HG02938 (cell line): Measurements from ENCODE around the gene RAP1GAP2.

ENCODE experiments used
- ATAC-seq: cut with Tn5 transposase; IDR thresholded peaks from one replicate; pipeline ENCODE4 v1.9.1; 2021; ENCODE audit warnings: mild to moderate bottlenecking, moderate library complexity; ENCODE audit not compliant: unreplicated experiment

The RAP1GAP2 gene

DNA sequence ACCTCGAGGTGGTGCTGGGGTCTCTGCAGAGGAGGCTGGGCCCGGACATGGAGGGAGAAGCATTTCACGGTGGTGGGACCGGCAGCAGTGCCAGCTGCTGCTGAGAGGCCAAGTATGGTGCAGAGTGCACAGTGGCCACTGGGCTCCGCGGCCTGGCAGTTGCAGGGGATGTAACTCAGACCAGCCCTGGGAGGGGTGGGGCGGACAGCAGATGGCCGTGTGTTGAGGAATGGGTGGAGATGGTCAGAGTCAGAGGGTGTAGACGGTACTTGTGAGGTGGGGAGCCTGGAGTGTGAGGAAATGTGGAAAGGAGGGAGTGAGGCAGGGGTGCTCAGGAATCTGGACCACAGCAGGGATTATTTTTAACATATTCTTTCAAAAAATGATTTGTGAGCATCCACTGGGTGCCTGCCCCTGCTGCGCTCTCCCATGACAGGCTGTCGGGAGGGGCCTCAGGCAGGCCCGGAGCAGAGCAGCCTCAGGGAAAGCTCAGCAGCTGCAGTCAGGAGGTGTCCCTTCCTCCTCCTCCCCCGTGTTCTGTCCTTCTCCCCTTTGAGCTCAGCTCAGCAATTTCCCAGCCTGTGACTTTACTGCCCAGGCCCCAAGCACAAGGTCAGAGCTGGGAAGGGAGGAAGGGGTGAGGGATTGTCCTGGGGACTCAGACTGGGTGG, 113.1 kb downstream of the RAP1GAP2 start:
- no peak for ATAC-seq

DNA sequence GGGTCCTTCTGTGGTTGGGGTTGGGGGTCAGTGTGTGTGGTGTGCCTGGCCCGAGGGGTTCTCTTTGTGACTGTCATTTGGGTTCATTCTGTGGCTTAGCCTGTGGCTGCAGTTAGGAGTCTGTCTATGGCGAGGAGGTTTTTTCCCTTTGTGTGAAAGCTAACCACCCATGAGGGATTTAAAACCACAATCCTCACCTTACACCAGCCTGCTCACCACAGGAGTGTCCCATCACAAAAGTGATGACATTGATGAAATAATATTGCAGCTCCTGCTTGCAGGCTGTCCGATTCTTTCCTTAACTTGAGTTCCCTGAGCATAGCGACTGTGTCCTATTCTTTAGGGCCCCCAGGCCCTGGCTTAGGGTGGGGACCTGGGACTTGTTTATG, 113.6 kb downstream of the RAP1GAP2 start:
- ATAC-seq: no peak

GRCh38 chr17:2911035-2911754, 115.0 kb downstream of the RAP1GAP2 start:
- no peak for ATAC-seq

DNA sequence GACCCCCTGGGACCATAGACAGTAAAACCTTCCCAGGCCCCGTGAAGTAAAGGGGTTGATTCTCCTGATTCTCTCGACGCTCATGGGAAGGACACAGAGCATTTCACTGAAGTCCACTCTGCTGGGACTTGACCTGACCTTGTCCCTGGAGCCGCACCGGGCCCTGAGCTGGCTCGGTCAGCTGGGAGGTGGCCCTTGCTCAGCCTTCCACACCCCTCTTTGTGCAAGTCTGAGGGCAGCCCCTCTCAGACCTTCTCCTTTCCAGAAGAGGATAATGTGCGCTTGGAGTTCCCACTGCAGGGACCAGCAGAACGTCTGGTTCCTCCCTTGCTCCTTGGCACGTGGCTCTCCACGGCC, 115.5 kb downstream of the RAP1GAP2 start:
- ATAC-seq: no peak

DNA sequence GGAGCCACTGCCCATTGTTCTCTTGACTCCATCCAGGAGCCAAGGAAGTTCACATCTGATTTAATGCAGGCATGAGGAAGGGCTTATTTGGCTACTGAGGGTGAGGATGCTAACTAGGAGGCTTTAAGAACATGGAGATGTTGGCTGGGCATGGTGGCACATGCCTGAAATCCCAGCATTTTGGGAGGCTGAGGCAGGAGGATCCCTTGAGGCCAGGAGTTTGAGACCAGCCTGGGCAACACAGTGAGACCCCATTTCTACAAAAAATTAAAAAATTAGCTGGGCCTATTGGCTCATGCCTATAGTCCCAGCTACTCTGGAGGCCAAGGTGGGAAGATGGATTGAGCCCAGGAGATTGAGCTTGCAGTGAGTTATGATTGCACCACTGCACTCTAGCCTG, 116.5 kb downstream of the RAP1GAP2 start:
- no peak for ATAC-seq

- ATAC-seq: no peak
Measured at GRCh38 chr17:2916461-2916860, 120.2 kb downstream of the RAP1GAP2 start.

- ATAC-seq: no peak
Measured at GRCh38 chr17:2921443-2921842, 125.2 kb downstream of the RAP1GAP2 start.

DNA sequence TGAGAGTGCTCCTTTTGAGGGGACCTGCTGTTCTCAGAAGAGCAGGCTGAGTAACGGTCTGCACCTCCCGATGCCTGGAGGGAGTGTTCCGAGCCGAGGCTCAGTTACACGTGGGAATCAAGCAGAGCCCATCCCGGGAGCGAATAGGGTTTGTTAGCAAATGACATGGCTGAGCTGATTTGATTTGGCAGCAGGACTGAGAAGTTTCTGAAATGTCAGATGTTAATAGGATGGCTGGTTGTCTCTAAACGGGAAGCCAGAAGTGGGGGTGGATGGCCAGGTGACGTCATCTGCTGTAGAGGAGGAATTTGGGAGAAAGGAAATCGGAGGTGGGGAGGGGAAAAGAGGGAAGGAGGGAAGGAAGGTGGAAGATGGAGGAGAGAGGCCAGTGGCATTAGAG, 128.0 kb downstream of the RAP1GAP2 start:
- no peak for ATAC-seq

DNA sequence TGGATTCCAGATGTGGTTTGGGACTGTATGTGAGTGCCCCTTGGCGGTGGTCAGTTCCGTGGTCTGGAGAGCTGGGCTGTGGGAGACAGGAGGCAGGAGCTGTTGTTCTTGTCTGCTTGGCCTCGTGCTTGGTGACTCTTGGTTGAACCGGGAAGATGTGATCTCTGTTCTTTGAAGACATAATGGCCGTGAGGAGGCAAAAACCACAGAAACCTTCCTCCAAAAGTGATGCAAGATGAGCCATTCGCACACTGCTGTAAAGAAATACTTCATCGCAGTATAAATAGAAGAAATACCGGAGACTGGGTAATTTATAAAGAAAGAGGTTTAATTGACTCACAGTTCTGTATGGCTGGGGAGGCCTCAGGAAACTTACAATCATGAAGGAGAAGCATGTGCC, 128.8 kb downstream of the RAP1GAP2 start:
- ATAC-seq: no peak

DNA sequence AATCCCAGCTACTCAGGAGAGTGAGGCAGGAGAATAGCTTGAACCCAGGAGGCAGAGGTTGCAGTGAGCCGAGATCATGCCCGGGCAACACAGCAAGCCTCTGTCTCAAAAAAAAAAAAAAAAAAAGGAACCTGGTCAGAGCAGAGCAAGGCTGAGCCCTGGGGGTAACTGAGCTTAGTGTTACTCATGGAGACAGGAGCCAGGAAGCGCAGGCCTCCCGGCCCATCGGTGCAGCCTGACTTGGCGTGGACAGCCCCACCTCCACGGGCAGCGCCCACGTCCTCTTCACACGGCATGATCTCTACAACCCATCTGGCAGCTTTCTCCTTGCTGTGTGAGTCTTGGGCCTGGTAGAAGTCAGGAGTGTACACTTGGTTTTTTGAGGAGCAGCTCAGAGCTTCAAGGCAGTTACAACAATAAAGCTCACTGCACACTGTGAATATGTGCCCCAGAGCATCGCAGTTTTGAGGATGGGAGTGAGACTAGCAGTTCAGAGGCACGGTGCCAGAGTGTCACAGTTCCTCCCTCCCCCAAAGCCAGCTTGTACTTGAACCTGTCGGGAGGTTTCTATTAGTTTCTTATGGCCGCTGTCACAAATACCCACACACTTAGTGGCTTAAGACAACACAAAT, 129.9 kb downstream of the RAP1GAP2 start:
- ATAC-seq: no peak

DNA sequence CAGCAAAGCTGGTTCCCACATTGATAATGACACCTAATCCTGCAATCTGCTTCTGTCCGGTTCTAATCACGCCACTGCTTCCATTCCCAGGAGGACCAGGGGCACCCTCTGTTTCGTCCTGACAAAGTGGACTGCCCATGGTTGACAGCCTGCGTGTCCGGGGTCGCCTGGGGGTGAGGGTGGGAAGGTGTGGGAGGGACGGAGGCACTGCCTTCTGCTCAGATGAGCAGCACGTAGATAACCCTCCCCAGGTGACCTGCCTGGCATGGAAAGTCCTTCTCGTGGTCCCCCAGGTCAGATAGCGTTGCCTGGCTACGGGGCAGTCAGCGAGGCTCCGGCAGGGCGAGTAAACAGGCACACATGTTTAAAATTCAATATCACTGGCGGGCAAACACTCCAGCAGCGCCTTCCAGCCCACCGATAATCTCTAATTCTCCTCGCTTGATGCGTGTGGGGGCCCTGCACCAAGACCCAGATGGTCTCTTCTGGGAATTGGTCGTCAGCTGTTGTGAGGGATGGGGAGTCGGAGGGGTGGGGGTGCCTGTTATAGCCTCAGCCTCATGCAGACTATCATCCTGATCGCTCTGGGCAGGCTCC, 132.2 kb downstream of the RAP1GAP2 start:
- no peak for ATAC-seq

- no peak for ATAC-seq
Measured at GRCh38 chr17:2929881-2930533, 133.8 kb downstream of the RAP1GAP2 start.

- no peak for ATAC-seq
Measured at GRCh38 chr17:2931876-2932275, 135.6 kb downstream of the RAP1GAP2 start.

GRCh38 chr17:2932946-2933345, 136.7 kb downstream of the RAP1GAP2 start:
- ATAC-seq: no peak

DNA sequence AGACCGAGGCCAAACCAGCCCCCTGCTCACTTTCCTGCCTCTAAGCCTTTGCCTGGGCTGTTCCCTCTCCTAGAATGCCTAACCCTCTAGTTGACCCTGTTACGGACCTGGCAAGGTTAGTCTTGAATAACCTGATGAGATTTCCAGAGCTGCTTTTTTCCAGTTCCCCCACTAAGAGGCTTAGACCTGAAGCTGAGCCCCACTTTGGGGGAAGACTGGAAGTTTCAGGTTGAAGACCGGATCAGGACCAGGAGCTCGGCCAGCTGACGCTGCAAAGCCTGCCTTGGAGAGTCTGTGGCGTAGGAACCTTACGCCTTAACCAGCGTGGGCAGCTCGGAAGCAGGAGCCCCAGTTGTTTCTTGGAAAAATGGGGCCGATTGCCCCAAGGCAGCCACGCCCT, 137.4 kb downstream of the RAP1GAP2 start:
- no peak for ATAC-seq

GRCh38 chr17:2935632-2936031, 139.4 kb downstream of the RAP1GAP2 start:
- ATAC-seq: no peak

GRCh38 chr17:2936351-2936750, 140.1 kb downstream of the RAP1GAP2 start:
- no peak for ATAC-seq

GRCh38 chr17:2936771-2937321, 140.6 kb downstream of the RAP1GAP2 start:
- no peak for ATAC-seq

GRCh38 chr17:2937331-2938003, 141.2 kb downstream of the RAP1GAP2 start:
- no peak for ATAC-seq

GRCh38 chr17:2939714-2940351, 143.6 kb downstream of the RAP1GAP2 start:
- no peak for ATAC-seq
